Measurements from ENCODE around the gene PACSIN1. TPM values are rescaled to one million over a fixed set of nuclear protein-coding genes. Genes with fewer than 3 reads are reported as not detected.

Gene PACSIN1
- total and polyA plus RNA-seq, 10 of the 15 experiments (the other 5 are each of a cell fraction or from before 2014, with no cell fraction given) = 0.50 to 9.4 (median 2.8) TPM

DNA sequence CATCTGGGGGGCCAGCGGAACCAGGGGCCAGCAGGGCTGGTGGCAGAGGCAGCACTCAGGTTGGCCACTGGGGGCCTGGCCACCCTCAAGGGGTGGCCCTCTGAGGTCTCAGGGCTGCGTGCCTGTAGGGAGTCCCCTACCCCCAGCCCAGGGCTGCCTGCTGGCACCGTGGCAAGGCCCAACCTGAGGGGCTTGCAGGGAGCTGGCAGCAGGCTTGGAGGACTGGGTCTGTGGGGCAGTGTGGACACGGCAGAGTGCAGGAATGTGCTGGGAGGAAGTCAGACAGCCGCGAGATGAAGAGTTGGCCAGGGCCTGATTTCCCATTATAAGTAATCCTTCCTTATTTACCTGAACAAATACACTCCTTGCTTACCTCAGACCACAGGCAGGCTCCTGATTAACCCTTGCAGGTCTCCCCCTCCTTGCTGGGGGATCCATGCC is 90.2 kb downstream of the PACSIN1 start, which contains the start of gene SPDEF (continued):
- TF ChIP-seq, protein P1, sequence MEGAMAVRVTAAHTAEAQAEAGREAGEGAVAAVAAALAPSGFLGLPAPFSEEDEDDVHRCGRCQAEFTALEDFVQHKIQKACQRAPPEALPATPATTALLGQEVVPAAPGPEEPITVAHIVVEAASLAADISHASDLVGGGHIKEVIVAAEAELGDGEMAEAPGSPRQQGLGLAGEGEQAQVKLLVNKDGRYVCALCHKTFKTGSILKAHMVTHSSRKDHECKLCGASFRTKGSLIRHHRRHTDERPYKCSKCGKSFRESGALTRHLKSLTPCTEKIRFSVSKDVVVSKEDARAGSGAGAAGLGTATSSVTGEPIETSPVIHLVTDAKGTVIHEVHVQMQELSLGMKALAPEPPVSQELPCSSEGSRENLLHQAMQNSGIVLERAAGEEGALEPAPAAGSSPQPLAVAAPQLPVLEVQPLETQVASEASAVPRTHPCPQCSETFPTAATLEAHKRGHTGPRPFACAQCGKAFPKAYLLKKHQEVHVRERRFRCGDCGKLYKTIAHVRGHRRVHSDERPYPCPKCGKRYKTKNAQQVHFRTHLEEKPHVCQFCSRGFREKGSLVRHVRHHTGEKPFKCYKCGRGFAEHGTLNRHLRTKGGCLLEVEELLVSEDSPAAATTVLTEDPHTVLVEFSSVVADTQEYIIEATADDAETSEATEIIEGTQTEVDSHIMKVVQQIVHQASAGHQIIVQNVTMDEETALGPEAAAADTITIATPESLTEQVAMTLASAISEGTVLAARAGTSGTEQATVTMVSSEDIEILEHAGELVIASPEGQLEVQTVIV (IDR thresholded peaks at IDR 0.05; ENCODE audit: borderline replicate concordance, partially characterized antibody) = no peak
- no peak for TF ChIP-seq HDGF (IDR thresholded peaks at IDR 0.05)
- TF ChIP-seq ZZZ3 (IDR thresholded peaks at IDR 0.05; ENCODE audit: control insufficient read depth, insufficient read length, low read depth) = no peak
- no peak for TF ChIP-seq CHD1 (IDR thresholded peaks at IDR 0.05; ENCODE audit: low read depth, low read length)
- no peak for TF ChIP-seq ETV6 (conservative IDR thresholded peaks at IDR 0.05 in 1 of 2, IDR thresholded peaks at IDR 0.05 in 1 of 2; ENCODE audit: borderline replicate concordance in 1 of 2, low read depth in 1 of 2)
- TF ChIP-seq, protein P2, sequence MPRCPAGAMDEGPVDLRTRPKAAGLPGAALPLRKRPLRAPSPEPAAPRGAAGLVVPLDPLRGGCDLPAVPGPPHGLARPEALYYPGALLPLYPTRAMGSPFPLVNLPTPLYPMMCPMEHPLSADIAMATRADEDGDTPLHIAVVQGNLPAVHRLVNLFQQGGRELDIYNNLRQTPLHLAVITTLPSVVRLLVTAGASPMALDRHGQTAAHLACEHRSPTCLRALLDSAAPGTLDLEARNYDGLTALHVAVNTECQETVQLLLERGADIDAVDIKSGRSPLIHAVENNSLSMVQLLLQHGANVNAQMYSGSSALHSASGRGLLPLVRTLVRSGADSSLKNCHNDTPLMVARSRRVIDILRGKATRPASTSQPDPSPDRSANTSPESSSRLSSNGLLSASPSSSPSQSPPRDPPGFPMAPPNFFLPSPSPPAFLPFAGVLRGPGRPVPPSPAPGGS (IDR thresholded peaks at IDR 0.05; ENCODE audit: borderline replicate concordance, insufficient read depth, low read depth, low read length, poor library complexity, severe bottlenecking) = no peak

DNA sequence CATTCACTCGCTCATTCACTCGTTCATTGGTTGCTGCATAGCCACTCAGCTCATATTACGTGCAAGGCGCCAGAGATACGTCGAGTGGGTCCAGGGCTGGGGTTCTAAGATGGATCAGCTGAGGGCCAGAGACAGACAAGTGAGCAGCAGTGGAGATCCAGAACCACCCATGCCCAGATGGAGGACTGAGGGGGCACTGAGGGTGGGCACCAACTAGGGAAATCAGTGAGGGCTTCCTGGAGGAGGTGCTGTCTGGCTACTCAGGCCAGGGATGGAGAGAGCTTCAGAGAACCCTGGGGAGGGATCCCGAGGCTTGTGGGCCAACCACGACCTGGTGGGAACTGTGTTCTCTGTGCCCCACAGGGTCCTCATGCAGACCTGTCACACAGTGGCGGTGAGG is 90.6 kb downstream of the PACSIN1 start:
- in situ Hi-C loops (cut with MboI) = no loop called here
- Histone ChIP-seq H3K4me2 (ENCODE audit: control insufficient read depth, insufficient read depth) (no peak overlapping the region), H3K9me3 (replicated peaks; ENCODE audit: control insufficient read depth, insufficient read depth, low read length) (no peaks in the 10 kb centered on the region), H3K79me2 (ENCODE audit: control insufficient read depth, insufficient read depth, low read length) (no peaks in the 10 kb centered on the region), H4K20me1 (ENCODE audit: control insufficient read depth, insufficient read depth) (no peaks in the 10 kb centered on the region), H3K27ac (ENCODE audit: control insufficient read depth, insufficient read depth) (no peak overlapping the region), H3K4me1 (ENCODE audit: control insufficient read depth, insufficient read depth, low read length) (no peaks in the 10 kb centered on the region), H3K27me3 (replicated peaks in 1 of 2; ENCODE audit: control insufficient read depth in 2 of 2, insufficient read depth in 2 of 2, low read length in 1 of 2) (no peaks in the 10 kb centered on the region), H2AFZ (ENCODE audit: control insufficient read depth, low read depth, low read length) (no peak overlapping the region), H3K4me3 (no peak overlapping the region), H3K36me3 (ENCODE audit: control insufficient read depth in 2 of 2, insufficient read depth in 2 of 2, low read length in 1 of 2) (no peaks in the 10 kb centered on the region), H3K9ac (ENCODE audit: control insufficient read depth, insufficient read depth, low read length) (no peak overlapping the region)
- no peak for ATAC-seq
- ChIA-PET CTCF (no interaction called here), RAD21 (ENCODE audit: unreplicated experiment) (no interaction called here), POLR2A (no interaction called here), SMC1A (ENCODE audit: uncharacterized antibody, unreplicated experiment) (interaction anchor here (1.5 kb wide), 1 partner anchor 577 kb away, joined by 3 read pairs; no protein-coding TSS in a partner anchor)
- FAIRE-seq = no peak
- DNase-seq (ENCODE audit: low read depth, low spot score) = no peak
- no TSS peak for BruUV-seq (replicated peaks)
- 47% methylated on average over 9 of the region's 9 CpGs for WGBS (ENCODE audit: insufficient coverage, insufficient replicate concordance, low lambda C conversion rate, missing lambda C conversion rate)
- intact Hi-C loops (cut with micrococcal nuclease; ENCODE audit: unreplicated experiment) = no loop called here
- TF ChIP-seq, protein P3, sequence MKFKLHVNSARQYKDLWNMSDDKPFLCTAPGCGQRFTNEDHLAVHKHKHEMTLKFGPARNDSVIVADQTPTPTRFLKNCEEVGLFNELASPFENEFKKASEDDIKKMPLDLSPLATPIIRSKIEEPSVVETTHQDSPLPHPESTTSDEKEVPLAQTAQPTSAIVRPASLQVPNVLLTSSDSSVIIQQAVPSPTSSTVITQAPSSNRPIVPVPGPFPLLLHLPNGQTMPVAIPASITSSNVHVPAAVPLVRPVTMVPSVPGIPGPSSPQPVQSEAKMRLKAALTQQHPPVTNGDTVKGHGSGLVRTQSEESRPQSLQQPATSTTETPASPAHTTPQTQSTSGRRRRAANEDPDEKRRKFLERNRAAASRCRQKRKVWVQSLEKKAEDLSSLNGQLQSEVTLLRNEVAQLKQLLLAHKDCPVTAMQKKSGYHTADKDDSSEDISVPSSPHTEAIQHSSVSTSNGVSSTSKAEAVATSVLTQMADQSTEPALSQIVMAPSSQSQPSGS (IDR thresholded peaks at IDR 0.05; ENCODE audit: low read length) = no peak
- no peak for TF ChIP-seq MEF2B (IDR thresholded peaks at IDR 0.05; ENCODE audit: partially characterized antibody, poor library complexity, severe bottlenecking)
- no peak for TF ChIP-seq IRF4 (IDR thresholded peaks at IDR 0.05; ENCODE audit: low read depth, low read length)
- TF ChIP-seq HDAC6 (IDR thresholded peaks at IDR 0.05; ENCODE audit: unreplicated experiment) = no peak
- no peak for TF ChIP-seq BRCA1 (IDR thresholded peaks at IDR 0.05; ENCODE audit: low read depth, low read length)
- TF ChIP-seq, protein P4, sequence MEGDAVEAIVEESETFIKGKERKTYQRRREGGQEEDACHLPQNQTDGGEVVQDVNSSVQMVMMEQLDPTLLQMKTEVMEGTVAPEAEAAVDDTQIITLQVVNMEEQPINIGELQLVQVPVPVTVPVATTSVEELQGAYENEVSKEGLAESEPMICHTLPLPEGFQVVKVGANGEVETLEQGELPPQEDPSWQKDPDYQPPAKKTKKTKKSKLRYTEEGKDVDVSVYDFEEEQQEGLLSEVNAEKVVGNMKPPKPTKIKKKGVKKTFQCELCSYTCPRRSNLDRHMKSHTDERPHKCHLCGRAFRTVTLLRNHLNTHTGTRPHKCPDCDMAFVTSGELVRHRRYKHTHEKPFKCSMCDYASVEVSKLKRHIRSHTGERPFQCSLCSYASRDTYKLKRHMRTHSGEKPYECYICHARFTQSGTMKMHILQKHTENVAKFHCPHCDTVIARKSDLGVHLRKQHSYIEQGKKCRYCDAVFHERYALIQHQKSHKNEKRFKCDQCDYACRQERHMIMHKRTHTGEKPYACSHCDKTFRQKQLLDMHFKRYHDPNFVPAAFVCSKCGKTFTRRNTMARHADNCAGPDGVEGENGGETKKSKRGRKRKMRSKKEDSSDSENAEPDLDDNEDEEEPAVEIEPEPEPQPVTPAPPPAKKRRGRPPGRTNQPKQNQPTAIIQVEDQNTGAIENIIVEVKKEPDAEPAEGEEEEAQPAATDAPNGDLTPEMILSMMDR (IDR thresholded peaks at IDR 0.05 in 2 of 3, conservative IDR thresholded peaks at IDR 0.05 in 1 of 3; ENCODE audit: control insufficient read depth in 2 of 3, extremely low read depth in 1 of 3, insufficient read depth in 1 of 3, low read depth in 3 of 3, low read length in 3 of 3) = no peak
- TF ChIP-seq EZH2 (IDR thresholded peaks at IDR 0.05; ENCODE audit: borderline replicate concordance, control insufficient read depth, low read depth, low read length) = no peak
- TF ChIP-seq, protein P5, sequence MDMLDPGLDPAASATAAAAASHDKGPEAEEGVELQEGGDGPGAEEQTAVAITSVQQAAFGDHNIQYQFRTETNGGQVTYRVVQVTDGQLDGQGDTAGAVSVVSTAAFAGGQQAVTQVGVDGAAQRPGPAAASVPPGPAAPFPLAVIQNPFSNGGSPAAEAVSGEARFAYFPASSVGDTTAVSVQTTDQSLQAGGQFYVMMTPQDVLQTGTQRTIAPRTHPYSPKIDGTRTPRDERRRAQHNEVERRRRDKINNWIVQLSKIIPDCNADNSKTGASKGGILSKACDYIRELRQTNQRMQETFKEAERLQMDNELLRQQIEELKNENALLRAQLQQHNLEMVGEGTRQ (IDR thresholded peaks at IDR 0.05; ENCODE audit: borderline replicate concordance, low read depth, low read length) = no peak

All from GM12878 (cell line).